Stimulated activated effector memory CD8-positive, alpha-beta T cell treated with anti-CD3 and anti-CD28 coated beads, Interleukin-12 subunit alpha, Interleukin-12 subunit beta, amount 100 ng/mL, for 72 hours (primary cell): ENCODE measurements around the gene PKNOX2.

Experiments
- ATAC-seq: fragments of 150-1000 bp; cut with Tn5 transposase; 2 replicates; pipeline ENCODE4 v1.10.0; 2021
- DNase-seq, 2 donors: peaks; one replicate each; pipeline ENCODE4 v3.0.0; 2021 to 2022; ENCODE audit warnings: low spot score in 2 of 2
- H3K27ac Mint-ChIP-seq: one replicate; pipeline ENCODE4 v1.8.0; 2022; ENCODE audit warnings: mild to moderate bottlenecking, mixed read lengths
- H3K36me3 Mint-ChIP-seq: one replicate; pipeline ENCODE4 v1.8.0; 2022; ENCODE audit warnings: mild to moderate bottlenecking, mixed read lengths
- H3K4me1 Mint-ChIP-seq: one replicate; pipeline ENCODE4 v1.8.0; 2022; ENCODE audit warnings: mixed read lengths
- H3K4me3 Mint-ChIP-seq: one replicate; pipeline ENCODE4 v1.8.0; 2022; ENCODE audit warnings: mild to moderate bottlenecking, mixed read lengths
- H3K9me3 Mint-ChIP-seq: one replicate; pipeline ENCODE4 v1.8.0; 2022; ENCODE audit warnings: mixed read lengths

PKNOX2 gene

GRCh38 chr11:125404811-125405790 lies 240.6 kb downstream of the PKNOX2 start:
- H3K4me1 Mint-ChIP-seq, result peaks cover 10% of the 10 kb centered on the region
- peak; percentile 67 to 86 for DNase-seq
- H3K9me3 Mint-ChIP-seq, result no peaks in the 10 kb centered on the region
- ATAC-seq, result peak; percentile 81
- no peaks in the 10 kb centered on the region for H3K36me3 Mint-ChIP-seq
- no peak overlapping the region for H3K4me3 Mint-ChIP-seq
- no peak overlapping the region for H3K27ac Mint-ChIP-seq

DNA sequence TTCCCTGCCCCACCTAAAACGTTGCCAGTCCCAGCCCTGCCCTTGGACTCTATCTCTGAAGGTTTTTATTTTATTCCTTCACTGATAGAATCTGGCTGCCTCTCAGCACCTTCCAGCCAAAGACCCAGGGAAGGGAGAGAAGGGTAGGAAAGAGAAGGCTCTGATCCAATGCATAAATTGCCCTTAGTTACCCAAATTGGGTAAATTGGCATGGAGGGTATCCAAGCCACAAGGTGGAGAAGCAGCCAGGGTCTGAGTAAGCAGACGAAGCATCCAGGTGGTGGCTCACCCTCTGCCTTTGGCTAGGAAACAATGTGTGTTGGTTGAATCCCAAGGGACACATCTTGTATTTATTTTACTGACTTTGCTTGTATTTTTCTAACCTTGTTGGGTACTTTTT lies 242.5 kb downstream of the PKNOX2 start:
- no peak for DNase-seq
- H3K4me3 Mint-ChIP-seq, result no peak overlapping the region
- H3K36me3 Mint-ChIP-seq, result no peaks in the 10 kb centered on the region
- no peaks in the 10 kb centered on the region for H3K9me3 Mint-ChIP-seq
- ATAC-seq, result no peak
- H3K27ac Mint-ChIP-seq, result no peak overlapping the region
- H3K4me1 Mint-ChIP-seq, result peaks cover 10% of the 10 kb centered on the region

DNA sequence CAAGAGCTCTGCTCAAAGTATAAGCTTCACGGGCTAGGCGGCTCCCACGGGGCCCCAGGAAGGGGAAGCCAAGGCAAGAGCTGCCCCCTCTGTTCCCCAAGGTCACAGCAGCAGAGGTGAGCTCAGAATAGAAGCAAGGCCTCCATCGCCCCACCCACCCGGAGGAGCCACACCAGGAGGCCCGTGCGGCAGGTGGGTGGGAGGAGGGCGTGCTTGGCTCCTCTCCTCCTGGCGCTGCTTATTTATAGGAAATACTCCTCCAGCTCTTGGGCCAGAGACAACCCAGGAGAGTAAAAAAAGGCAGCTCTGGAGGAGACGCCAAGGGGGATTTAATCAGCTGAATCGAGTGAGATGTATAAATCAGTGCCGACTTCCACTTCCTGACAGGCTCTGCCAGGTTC lies 243.8 kb downstream of the PKNOX2 start:
- DNase-seq (no peak), ATAC-seq (no peak)
- no peaks in the 10 kb centered on the region for H3K36me3 Mint-ChIP-seq
- H3K27ac Mint-ChIP-seq, result no peak overlapping the region
- no peaks in the 10 kb centered on the region for H3K9me3 Mint-ChIP-seq
- no peak overlapping the region for H3K4me3 Mint-ChIP-seq
- H3K4me1 Mint-ChIP-seq, result peaks cover 10% of the 10 kb centered on the region

DNA sequence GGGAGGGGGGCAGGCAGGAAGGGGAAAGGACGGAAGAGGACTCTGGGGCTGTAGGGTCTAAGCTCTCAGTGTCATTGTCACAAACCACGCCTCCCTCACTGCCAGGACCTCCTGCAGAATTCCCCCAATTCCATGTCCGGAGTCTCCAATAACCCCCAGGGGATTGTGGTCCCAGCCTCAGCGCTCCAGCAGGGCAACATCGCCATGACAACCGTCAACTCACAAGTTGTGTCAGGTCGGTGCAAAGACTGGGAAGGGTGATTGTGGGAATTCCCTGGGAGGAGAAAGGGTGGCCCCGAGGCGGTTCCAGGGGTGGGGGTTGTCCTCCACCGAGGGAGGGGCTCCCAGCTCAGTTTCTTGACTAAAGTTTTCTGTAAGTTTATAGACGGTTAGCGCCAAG lies 245.5 kb downstream of the PKNOX2 start:
- Mint-ChIP-seq H3K27ac (no peak overlapping the region), H3K36me3 (no peaks in the 10 kb centered on the region), H3K4me1 (peaks cover 4% of the 10 kb centered on the region), H3K9me3 (no peaks in the 10 kb centered on the region), H3K4me3 (no peak overlapping the region)
- DNase-seq, result no peak
- no peak for ATAC-seq

GRCh38 chr11:125412177-125412496 lies 247.6 kb downstream of the PKNOX2 start:
- DNase-seq (no peak), ATAC-seq (no peak)
- no peaks in the 10 kb centered on the region for H3K4me1 Mint-ChIP-seq
- H3K27ac Mint-ChIP-seq, result no peak overlapping the region
- no peak overlapping the region for H3K4me3 Mint-ChIP-seq
- no peaks in the 10 kb centered on the region for H3K9me3 Mint-ChIP-seq
- H3K36me3 Mint-ChIP-seq, result no peaks in the 10 kb centered on the region

DNA sequence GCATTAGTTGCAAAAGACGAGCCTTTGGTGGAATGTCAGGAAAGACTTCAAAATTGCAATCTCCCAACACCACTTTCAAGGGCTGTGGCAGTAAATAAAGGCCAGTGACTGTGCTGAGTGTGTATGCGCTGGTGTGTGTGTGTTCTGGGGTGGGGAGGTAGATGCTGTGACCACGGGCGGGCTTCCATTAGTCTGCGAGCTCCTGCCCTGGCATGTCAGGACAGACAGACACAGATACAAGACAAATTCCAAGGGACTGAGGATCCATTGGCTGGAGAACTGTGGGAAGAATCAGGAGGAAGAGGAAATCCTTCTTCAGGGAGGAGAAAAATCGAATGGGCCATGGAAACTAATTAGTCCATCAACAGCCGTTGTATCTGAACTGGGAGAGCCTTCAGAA lies 248.0 kb downstream of the PKNOX2 start:
- Mint-ChIP-seq H3K4me3 (no peak overlapping the region), H3K27ac (no peak overlapping the region), H3K9me3 (no peaks in the 10 kb centered on the region), H3K36me3 (no peaks in the 10 kb centered on the region), H3K4me1 (no peaks in the 10 kb centered on the region)
- ATAC-seq (no peak), DNase-seq (no peak)

GRCh38 chr11:125413226-125413625 lies 248.7 kb downstream of the PKNOX2 start:
- H3K4me3 Mint-ChIP-seq, result no peak overlapping the region
- H3K9me3 Mint-ChIP-seq, result no peaks in the 10 kb centered on the region
- H3K4me1 Mint-ChIP-seq, result no peaks in the 10 kb centered on the region
- H3K27ac Mint-ChIP-seq, result no peak overlapping the region
- H3K36me3 Mint-ChIP-seq, result no peaks in the 10 kb centered on the region
- ATAC-seq, result no peak
- DNase-seq, result no peak

GRCh38 chr11:125414121-125414520 lies 249.6 kb downstream of the PKNOX2 start:
- H3K27ac Mint-ChIP-seq, result peak overlapping the region; percentile 65
- no peak for DNase-seq
- no peak for ATAC-seq
- no peaks in the 10 kb centered on the region for H3K4me1 Mint-ChIP-seq
- no peak overlapping the region for H3K4me3 Mint-ChIP-seq
- no peaks in the 10 kb centered on the region for H3K36me3 Mint-ChIP-seq
- H3K9me3 Mint-ChIP-seq, result no peaks in the 10 kb centered on the region

DNA sequence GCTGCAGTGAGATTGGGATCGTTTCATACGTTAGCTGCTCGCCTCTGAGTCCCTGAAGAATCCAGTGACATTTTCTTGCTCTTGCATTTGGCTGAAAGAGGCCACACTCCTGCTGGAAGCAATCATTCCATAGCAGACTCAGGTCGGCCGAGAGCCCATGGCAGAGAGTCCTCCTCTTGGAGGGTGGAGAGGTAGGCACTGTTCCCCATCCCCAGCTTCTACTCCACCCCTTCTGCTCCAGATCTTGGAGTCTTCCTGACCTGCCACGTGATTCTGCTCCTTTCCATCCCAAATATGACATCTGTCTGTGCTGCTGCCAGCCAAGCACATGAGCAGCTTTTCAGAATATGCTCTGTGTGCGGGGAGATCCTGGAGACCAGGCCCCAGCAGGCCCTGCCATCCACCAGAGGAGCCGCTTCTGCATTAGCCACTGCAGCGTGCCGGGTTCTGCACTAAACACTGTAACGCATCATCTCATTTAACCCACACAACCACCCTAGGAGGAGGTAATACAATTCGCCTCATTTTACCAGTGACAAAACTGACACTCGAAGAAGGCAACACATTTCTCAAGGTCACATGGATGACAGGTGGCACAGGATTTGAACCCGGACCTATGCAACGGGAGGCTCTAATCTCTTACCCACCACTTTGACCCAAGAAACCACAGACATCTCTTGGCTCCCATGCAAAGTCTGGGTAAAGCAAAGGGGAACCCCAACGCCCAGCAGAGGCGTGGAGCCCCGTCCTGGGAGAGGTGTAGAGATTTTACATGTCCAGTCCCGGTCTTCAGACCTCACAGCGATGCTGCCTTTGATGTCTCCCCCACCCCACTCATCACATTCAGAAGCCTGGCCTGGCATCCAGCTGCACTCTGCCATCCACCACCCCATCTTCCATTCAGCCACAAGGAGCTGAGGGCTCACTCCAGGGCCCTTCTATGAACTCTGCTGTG lies 252.7 kb downstream of the PKNOX2 start:
- no peak overlapping the region for H3K27ac Mint-ChIP-seq
- no peaks in the 10 kb centered on the region for H3K4me1 Mint-ChIP-seq
- no peak for ATAC-seq
- no peaks in the 10 kb centered on the region for H3K36me3 Mint-ChIP-seq
- no peak for DNase-seq
- no peak overlapping the region for H3K4me3 Mint-ChIP-seq
- H3K9me3 Mint-ChIP-seq, result no peaks in the 10 kb centered on the region

DNA sequence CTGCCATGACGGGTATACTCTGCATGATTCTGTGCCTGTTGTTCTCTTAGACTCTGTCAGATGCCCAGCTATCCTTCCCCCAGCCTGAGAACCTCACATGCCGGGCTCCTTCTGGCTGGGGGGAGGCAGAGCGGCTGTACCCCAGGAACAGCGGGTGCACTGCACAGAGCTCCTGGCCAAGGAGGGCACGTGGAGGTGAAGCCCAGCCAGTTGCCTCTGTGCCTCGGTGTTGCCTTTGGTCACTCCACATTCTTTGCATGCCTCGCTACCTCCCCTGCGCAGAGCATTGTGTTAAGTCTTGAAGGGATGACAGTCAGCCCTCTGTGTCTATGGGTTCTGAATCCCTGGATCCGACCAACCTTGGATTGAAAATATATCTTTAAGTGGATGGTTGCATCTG lies 253.8 kb downstream of the PKNOX2 start:
- ATAC-seq, result no peak
- no peak for DNase-seq
- no peak overlapping the region for H3K4me3 Mint-ChIP-seq
- no peaks in the 10 kb centered on the region for H3K9me3 Mint-ChIP-seq
- H3K4me1 Mint-ChIP-seq, result peaks cover 4% of the 10 kb centered on the region
- no peaks in the 10 kb centered on the region for H3K36me3 Mint-ChIP-seq
- H3K27ac Mint-ChIP-seq, result no peak overlapping the region

DNA sequence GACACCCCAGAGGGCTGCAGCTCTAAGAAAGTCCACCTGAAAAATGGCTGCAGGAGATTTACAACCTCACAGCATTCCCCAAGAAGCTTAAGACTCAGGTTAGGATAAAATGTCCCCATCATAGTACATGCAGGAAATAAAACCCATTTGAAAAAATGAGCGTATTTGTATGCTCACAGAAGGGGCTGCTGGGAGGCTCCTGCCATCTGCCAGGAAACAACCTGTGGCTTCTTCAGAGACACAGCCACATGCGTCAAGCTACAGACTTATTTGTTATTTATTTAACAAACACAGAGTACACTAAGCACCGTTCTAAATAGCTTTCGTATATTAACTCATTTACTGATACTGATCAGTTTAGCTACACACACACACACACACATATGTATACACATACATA lies 258.1 kb downstream of the PKNOX2 start:
- no peaks in the 10 kb centered on the region for H3K9me3 Mint-ChIP-seq
- no peak overlapping the region for H3K4me3 Mint-ChIP-seq
- no peak overlapping the region for H3K27ac Mint-ChIP-seq

DNA sequence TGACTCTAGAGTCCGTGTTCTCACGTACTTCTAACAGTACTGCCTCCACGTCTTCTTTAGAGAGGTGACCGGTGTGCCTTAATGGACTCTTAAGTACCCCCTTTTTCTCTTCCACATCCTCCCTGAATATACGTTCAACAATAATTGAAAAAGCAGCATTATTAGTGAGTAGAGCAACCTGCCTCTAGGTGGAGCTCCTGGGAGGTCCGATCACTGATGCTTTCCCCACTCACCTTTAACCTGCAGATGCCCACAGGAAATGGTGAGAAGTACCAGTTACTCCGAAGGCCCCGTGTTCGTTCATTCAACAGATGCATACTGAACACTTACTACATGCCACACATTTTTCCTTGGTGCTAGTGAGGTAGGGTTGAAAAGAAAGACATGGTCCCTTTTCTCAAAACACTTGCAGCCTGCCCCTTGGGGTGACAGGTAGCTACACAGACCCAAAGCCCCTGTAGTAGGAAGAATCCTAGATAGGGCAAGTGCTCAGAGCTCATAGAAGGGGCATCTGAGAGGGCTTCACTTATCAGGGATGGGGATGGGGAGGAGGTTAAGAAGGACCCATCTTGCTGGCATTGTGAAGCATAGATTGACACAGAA lies 258.8 kb downstream of the PKNOX2 start:
- Mint-ChIP-seq H3K27ac (no peak overlapping the region), H3K36me3 (no peaks in the 10 kb centered on the region), H3K4me1 (peaks cover 6% of the 10 kb centered on the region), H3K9me3 (no peaks in the 10 kb centered on the region), H3K4me3 (no peak overlapping the region)
- no peak for DNase-seq
- no peak for ATAC-seq

More for the DNA sequence above, 258.1 kb downstream of the PKNOX2 start:
- Mint-ChIP-seq H3K36me3 (no peaks in the 10 kb centered on the region), H3K4me1 (peaks cover 6% of the 10 kb centered on the region)
- ATAC-seq (no peak), DNase-seq (no peak)

- Mint-ChIP-seq H3K27ac (no peak overlapping the region), H3K36me3 (no peaks in the 10 kb centered on the region), H3K4me1 (peaks cover 6% of the 10 kb centered on the region), H3K4me3 (no peak overlapping the region), H3K9me3 (no peaks in the 10 kb centered on the region)
- no peak for DNase-seq
- no peak for ATAC-seq
Observed at GRCh38 chr11:125425601-125426000, 261.1 kb downstream of the PKNOX2 start.

DNA sequence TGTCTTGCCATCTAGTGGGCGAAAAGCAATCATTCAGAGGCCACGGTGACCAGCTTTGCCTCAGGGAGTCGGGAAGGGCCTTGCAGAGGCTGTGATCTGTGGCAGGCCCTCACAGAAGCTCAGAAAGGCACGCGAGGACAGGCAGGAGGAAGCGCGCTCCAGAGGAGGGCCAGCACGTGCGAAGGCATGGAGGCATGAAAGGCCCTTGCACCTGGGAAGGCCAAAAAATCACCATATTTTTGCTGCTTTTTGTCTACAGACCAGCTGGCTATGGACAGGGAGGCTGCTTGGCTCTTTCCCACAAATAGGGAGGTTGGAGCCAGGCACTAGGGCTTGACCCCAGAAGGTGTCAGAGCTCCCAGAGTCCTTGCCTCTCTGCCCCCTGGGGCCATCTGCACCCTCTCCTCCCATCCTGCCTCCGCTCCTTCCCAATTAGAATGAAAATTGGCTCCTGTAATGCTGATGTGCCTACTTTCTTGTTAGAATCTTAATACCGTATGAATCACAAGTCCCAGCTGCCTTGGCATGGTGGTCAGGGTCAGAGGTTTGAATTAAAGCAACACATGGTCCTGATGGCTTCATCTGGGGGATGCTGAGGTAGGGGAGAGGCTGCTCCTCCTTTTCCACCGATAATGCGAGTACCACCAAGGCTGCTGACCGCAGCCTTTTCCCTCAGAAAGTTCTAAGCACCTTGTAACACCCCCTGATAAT lies 262.4 kb downstream of the PKNOX2 start:
- Mint-ChIP-seq H3K27ac (no peak overlapping the region), H3K9me3 (no peaks in the 10 kb centered on the region), H3K4me1 (peaks cover 6% of the 10 kb centered on the region), H3K4me3 (no peak overlapping the region), H3K36me3 (no peaks in the 10 kb centered on the region)
- no peak for ATAC-seq
- DNase-seq, result no peak
